Epidermal melanocyte (primary cell): ENCODE measurements around the gene KCTD10.
"Not testable (repeated sequence)": the region's sequence is repeated elsewhere in the genome, so short reads cannot be mapped to it uniquely, and the experiment has no call there.

Experiments
- DNase-seq: peaks from one replicate; pipeline ENCODE4 v3.0.0; 2011; ENCODE audit warnings: low spot score; ENCODE audit not compliant: insufficient read length

Gene KCTD10

GRCh38 chr12:109449845-109450532, 27.1 kb downstream of the KCTD10 start:
- no peak for DNase-seq

DNA sequence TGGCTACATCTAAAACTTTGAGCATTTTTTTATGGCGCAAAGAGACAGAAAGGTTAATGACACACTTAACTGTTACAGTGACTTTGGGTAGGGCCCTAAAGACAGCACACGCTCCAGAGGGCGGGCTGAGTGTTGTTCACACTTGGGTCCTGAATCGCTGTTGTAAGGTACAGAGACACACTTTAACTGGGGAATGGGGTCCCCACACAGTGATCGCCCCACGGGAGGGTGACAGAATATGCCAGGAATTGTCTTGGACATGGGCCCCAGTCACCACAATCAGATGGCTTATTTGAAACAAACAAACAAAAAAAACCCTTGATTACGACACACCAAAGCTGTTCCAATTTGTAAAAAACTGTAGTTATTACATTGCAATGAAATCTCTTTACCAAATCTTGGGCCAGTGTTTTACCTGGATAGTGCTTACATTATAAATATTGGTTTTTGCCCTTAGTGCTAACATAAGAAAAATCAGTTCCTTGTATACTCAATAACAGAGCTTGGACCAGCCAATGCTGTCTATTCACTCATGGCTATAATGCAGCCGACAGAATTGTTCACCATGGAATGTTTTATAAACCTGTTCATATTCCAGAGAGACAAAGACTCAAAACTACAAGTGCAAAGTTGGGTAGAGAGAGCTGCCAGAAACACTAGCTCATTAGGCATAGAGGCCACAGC, 28.3 kb downstream of the KCTD10 start:
- no peak for DNase-seq

GRCh38 chr12:109448272-109448671, 28.8 kb downstream of the KCTD10 start:
- no peak for DNase-seq

- no peak for DNase-seq
These were observed 29.6 kb downstream of the KCTD10 start for GRCh38 chr12:109447482-109447881.

GRCh38 chr12:109446869-109447268, 30.2 kb downstream of the KCTD10 start:
- no peak for DNase-seq

GRCh38 chr12:109445191-109445609, 31.9 kb downstream of the KCTD10 start:
- peak; percentile 48 for DNase-seq

DNA sequence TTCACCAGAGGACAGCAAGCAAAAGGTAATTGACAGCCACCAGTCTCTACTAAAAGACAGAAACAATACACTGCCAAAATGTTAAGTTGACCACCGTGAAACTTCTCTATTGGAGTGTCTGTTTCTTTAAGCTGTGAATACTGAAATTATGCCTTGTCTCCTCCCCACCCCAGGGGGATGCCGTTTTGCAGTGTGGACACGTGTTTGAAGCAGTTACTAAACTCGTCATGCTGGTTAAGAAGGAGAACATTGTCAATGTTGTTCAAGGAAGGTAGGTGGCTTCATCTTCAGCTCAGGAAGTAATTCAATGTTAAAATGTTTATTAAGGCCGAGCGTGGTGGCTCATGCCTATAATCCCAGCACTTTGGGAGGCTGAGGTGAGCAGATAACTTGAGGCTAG, 32.8 kb downstream of the KCTD10 start:
- DNase-seq = no peak

GRCh38 chr12:109443794-109444193, 33.3 kb downstream of the KCTD10 start:
- no peak for DNase-seq

GRCh38 chr12:109440851-109441490, 36.1 kb downstream of the KCTD10 start:
- DNase-seq = no peak

DNA sequence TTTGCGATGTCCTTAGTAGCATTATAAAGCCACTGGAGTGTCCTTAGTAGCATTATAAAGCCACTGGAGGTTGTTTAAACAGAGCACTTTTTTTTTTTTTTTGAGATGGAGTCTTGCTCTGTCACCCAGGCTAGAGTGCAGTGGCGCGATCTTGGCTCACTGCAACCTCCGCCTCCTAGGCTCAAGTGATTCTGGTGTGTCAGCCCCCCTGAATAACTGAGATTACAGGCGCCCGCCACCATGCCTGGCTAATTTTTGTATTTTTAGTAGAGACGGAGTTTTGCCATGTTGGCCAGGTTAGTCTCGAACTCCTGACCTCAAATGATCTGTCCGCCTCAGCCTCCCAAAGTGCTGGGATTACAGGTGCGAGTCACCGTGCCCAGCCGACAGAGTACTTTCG, 37.1 kb downstream of the KCTD10 start:
- not testable (repeated sequence) for DNase-seq

GRCh38 chr12:109439181-109439580, 37.9 kb downstream of the KCTD10 start:
- no peak for DNase-seq

GRCh38 chr12:109436188-109436560, 40.9 kb downstream of the KCTD10 start:
- no peak for DNase-seq

DNA sequence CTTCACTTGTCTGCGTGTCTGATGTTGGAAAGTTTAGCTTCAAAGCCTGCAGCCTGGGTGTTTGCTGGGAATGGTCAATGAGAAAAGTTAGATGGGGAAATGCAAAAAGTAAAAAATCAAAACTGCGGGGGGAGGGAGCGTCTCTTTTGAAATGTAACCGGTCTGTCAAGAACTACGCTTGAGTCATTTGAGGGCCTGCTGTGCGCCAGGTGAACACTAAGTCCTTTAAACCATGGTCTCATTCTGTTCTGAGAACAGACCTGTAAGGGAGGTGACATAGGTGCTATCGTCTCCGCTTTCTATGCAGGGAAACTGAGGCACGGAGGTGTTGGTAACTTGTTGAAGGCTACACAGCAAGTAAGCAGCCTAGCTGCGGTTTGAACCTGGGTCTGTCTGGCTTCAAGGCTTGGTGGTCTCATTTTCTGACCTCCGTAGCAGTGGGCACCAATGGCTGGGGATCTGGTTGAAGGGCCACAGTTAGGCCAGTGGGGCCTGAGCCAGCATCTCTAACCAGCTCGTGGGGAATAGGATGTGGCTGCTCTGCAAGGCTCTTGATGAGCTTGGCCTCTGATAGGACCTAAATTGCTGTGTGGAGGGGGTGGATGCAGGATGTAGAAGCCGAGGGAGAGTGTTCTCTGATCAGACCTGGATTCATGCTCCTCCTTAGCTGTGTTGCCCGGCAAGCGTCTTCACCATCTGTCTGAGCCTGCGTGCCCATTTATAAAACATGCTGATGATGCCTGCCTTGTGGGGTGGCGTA, 41.5 kb downstream of the KCTD10 start:
- DNase-seq = no peak

DNA sequence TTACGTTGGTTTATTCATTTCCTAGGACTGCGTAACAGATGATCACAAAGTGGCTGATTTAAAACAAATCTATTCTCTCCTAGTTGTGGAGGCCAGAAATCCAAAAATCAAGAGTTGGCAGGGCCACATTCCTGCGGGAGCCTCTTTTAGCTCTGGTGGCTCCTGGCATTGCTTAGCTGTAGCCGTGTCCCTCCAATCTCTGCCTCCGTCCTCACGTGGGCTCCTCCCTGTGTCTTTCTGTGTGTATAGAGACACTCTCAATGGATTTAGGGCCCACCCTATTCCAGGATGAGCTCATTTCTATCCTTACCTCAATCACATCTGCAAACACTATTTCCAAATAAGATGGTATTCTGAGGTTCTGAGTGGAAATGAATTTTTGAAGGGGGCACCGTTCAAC, 42.5 kb downstream of the KCTD10 start:
- DNase-seq = no peak

GRCh38 chr12:109433618-109434017, 43.5 kb downstream of the KCTD10 start:
- DNase-seq = no peak

- no peak for DNase-seq
These were observed 44.2 kb downstream of the KCTD10 start for GRCh38 chr12:109432842-109433304.

DNA sequence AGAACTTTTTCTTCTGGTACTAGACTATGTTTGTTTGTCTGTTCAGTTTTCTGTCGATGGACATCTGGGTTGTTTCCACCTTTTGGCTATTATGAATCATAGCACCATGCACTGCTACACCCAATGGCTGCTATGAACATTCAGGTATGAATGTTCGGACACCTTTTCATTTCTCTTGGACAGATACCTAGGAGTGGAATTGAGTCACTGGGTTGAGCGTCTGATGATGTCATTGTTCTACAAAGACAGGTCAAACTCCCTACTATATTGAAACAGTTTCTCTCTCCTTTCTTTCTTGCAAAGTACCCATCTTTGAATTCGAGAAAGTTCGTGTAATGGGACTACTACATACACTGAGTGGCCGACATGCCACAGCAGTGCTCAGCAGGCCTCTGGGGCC, 44.7 kb downstream of the KCTD10 start:
- no peak for DNase-seq

DNA sequence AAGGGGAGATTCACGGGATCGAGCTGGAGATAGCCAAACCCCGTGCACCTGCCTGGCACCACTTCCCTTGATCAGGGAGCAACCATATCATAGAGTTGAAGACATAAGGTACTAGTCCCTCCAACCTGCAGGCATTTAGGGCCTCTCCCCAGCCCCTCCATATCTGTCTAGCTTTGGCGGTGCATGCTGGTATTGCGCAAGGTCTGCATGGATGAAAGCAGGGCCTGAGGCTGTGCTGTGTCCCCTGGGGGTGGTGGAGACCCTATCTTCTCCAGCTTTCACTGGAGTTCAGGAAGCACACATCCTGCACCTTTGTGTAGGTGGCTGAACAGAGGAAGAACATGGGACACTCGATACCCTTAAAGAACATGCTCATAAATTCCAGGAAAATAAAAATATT, 46.9 kb downstream of the KCTD10 start:
- no peak for DNase-seq

- not testable (repeated sequence) for DNase-seq
These were observed 48.3 kb downstream of the KCTD10 start for GRCh38 chr12:109428804-109429203.

- DNase-seq = peak; percentile 73
These were observed 49.0 kb downstream of the KCTD10 start for GRCh38 chr12:109428037-109428629.

GRCh38 chr12:109423392-109423791, 53.7 kb downstream of the KCTD10 start:
- no peak for DNase-seq
